ENCODE results near the gene GLIS1. TPM values are rescaled to one million over a fixed set of nuclear protein-coding genes. Genes with fewer than 3 reads are reported as not detected.

The GLIS1 gene
- total and polyA plus RNA-seq, 2 experiments from 2014 or later, result 0.26 to 0.31 TPM

GRCh38 chr1:53601031-53601745 is 137.8 kb downstream of the GLIS1 start:
- Mint-ChIP-seq H3K4me1 (no peaks in the 10 kb centered on the region; the same call in 2 of the 3 replicates), H3K4me3 (no peak overlapping the region), H3K9me3 (no peaks in the 10 kb centered on the region), H3K27me3 (ENCODE audit: insufficient read depth, low read depth, poor library complexity) (peaks cover 9% of the 10 kb centered on the region), H3K27ac (no peak overlapping the region), H3K36me3 (ENCODE audit: low read depth) (no peaks in the 10 kb centered on the region)
- ATAC-seq (no peak), DNase-seq (ENCODE audit: low spot score) (no peak)
- no peak overlapping the region for H2AFZ ChIP-seq
- no peaks in the 10 kb centered on the region for H3K79me2 ChIP-seq (replicated peaks; ENCODE audit: insufficient read depth)
- H3K4me2 ChIP-seq, result no peak overlapping the region
- no peaks in the 10 kb centered on the region for H4K20me1 ChIP-seq (replicated peaks; ENCODE audit: insufficient read depth)
- H3F3A ChIP-seq (replicated peaks; ENCODE audit: low read depth), result no peaks in the 10 kb centered on the region
- no peak overlapping the region for H3K4me3 ChIP-seq
- H3K9me2 ChIP-seq (ENCODE audit: insufficient read depth), result no peaks in the 10 kb centered on the region
- no peaks in the 10 kb centered on the region for H3K36me3 ChIP-seq (ENCODE audit: insufficient read depth)
- H3K27ac ChIP-seq (ENCODE audit: low read depth), result no peak overlapping the region
- H3K4me1 ChIP-seq (ENCODE audit: insufficient read depth), result no peaks in the 10 kb centered on the region
- TF ChIP-seq ZNF462 (CRISPR knock-in tag; IDR thresholded peaks at IDR 0.05) (no peak), ZNF114 (CRISPR knock-in tag; IDR thresholded peaks at IDR 0.05) (no peak), ETS1 (IDR thresholded peaks at IDR 0.05) (no peak), EZH2phosphoT487 (IDR thresholded peaks at IDR 0.05; ENCODE audit: unreplicated experiment) (no peak), NANOG (IDR thresholded peaks at IDR 0.05; ENCODE audit: borderline replicate concordance) (no peak), CTCF (conservative IDR thresholded peaks at IDR 0.05; ENCODE audit: low read depth in 2 of 2) (no peak), STAT1 (IDR thresholded peaks at IDR 0.05; ENCODE audit: unreplicated experiment) (no peak), ZNF331 (CRISPR knock-in tag; IDR thresholded peaks at IDR 0.05; ENCODE audit: low read depth) (no peak)
- no peaks in the 10 kb centered on the region for H3K27me3 ChIP-seq (ENCODE audit: insufficient read depth)

Measured in GM23338 (cell line).